ENCODE measurements around the gene GEMIN5. TPM values are rescaled to one million over a fixed set of nuclear protein-coding genes. Genes with fewer than 3 reads are reported as not detected.

GEMIN5 gene
- total and polyA plus RNA-seq, 2 of the 4 experiments (the other 2 are of a cell fraction), result 9.0 to 31.5 TPM

- ATAC-seq (ENCODE audit: low read depth) (no peak), DNase-seq (no peak)
- no peak overlapping the region for H3K23ac ChIP-seq (ENCODE audit: low read depth, low read length)
- H3K27ac ChIP-seq (ENCODE audit: insufficient read depth, low read length), result no peak overlapping the region
- no peak overlapping the region for H3K4ac ChIP-seq (ENCODE audit: low read depth, low read length)
- intact Hi-C loops (cut with micrococcal nuclease), result no loop called here
- in situ Hi-C loops (cut with MboI; ENCODE audit: low sequenced_read_pairs), result no loop called here
- CTCF ChIA-PET, result no interaction called here
- no peak overlapping the region for H2BK5ac ChIP-seq (ENCODE audit: low read depth, low read length, poor library complexity, severe bottlenecking)
- H3K4me3 ChIP-seq (ENCODE audit: insufficient read depth, low read depth, low read length), result no peak overlapping the region
- no peaks in the 10 kb centered on the region for H3K27me3 ChIP-seq (ENCODE audit: control insufficient read depth, insufficient read depth, low read length)
- H3K14ac ChIP-seq (replicated peaks; ENCODE audit: low read depth, low read length), result no peak overlapping the region
- peaks cover 11% of the 10 kb centered on the region; the same call in 1 of the 2 replicates for H4K20me1 ChIP-seq (ENCODE audit: insufficient read depth, low read length)
- WGBS, 2 experiments (ENCODE audit: extremely low coverage in 2 of 2, insufficient read length in 1 of 2), result 93% methylated on average over 2 of the region's 4 CpGs; no CpG with 5 or more reads in 1 of the 2 experiments
- H3K56ac ChIP-seq (ENCODE audit: extremely low read depth, insufficient read depth, low read length), result no peak overlapping the region
- no peak overlapping the region for H2AFZ ChIP-seq (replicated peaks; ENCODE audit: low read length, poor library complexity)
- H3K9me3 ChIP-seq (ENCODE audit: control insufficient read depth, insufficient read depth, low read length), result no peaks in the 10 kb centered on the region
- H4K8ac ChIP-seq (ENCODE audit: low read depth in 2 of 2, low read length in 2 of 2), result no peak overlapping the region
- no peak overlapping the region for H4K91ac ChIP-seq (ENCODE audit: insufficient read depth, low read depth, low read length)
- no peaks in the 10 kb centered on the region; the same call in 1 of the 2 replicates for H3K9me1 ChIP-seq (ENCODE audit: insufficient read depth, low read length)
- no peak overlapping the region for H3K18ac ChIP-seq (ENCODE audit: low read depth, low read length)
- no TSS peak for BruUV-seq (replicated peaks)
- TF ChIP-seq MAFK (IDR thresholded peaks at IDR 0.05; ENCODE audit: low read depth, low read length) (peak; percentile 92), SMC3 (IDR thresholded peaks at IDR 0.05; ENCODE audit: low read depth, low read length) (no peak)
- dilution Hi-C loops (cut with HindIII; ENCODE audit: low sequenced_read_pairs, unreplicated experiment), result no loop called here
- peaks cover 14 to 19% of the 10 kb centered on the region in 2 experiments for H3K79me1 ChIP-seq (ENCODE audit: low read depth in 1 of 2, low read length in 2 of 2)
- H2AK5ac ChIP-seq (ENCODE audit: low read depth, low read length), result no peak overlapping the region
- H3K9ac ChIP-seq (ENCODE audit: low read depth, low read length), result no peak overlapping the region
- peaks cover 47% of the 10 kb centered on the region for H3K36me3 ChIP-seq (ENCODE audit: control insufficient read depth, insufficient read depth, low read length)
- H2BK20ac ChIP-seq (ENCODE audit: low read depth, low read length), result no peak overlapping the region
- H3K4me2 ChIP-seq (ENCODE audit: low read depth, low read length), result no peak overlapping the region
- no peak overlapping the region for H4K5ac ChIP-seq (ENCODE audit: low read depth, low read length)
- H2BK15ac ChIP-seq (ENCODE audit: low read depth, low read length), result no peak overlapping the region
- no peak overlapping the region for H2AK9ac ChIP-seq (replicated peaks; ENCODE audit: low read depth, low read length, poor library complexity)
- no peak overlapping the region for H2BK120ac ChIP-seq (ENCODE audit: low read depth, low read length)
- POLR2A ChIA-PET (ENCODE audit: unreplicated experiment), result no interaction called here
- H3K4me1 ChIP-seq (ENCODE audit: control insufficient read depth, insufficient read depth, low read length), result no peaks in the 10 kb centered on the region
These were observed 66.3 kb downstream of the GEMIN5 start for GRCh38 chr5:154871734-154872133.

Measured in IMR-90 (cell line).